HepG2 (cell line): ENCODE data around the gene DALRD3. TPM values are rescaled to one million over a fixed set of nuclear protein-coding genes. Genes with fewer than 3 reads are reported as not detected.
A peak's percentile ranks its signal among the peaks of the same experiment; 100 is the strongest.

Experiments used
- ATAC-seq: fragments of 200-7000 bp; cut with Tn5 transposase; 3 replicates; pipeline ENCODE4 v1.9.1; 2020; ENCODE audit warnings: mild to moderate bottlenecking, moderate library complexity
- BruUV-seq: library from RNA; stranded (reverse); fragments of 400-500 nt; replicated peaks from 2 replicates; lab custom pipeline; 2021; lab: Mats Ljungman, UMichigan
- CTCF ChIA-PET: fragments of 300-600 bp; formaldehyde crosslinking; extraction: SDS; loops from one replicate; lab custom pipeline; 2021; ENCODE audit warnings: low total read pairs, inconsistent platforms, low intra/inter-chr PET ratio; lab: Yijun Ruan, JAX
- POLR2A ChIA-PET: fragments of 350-600 bp; sonication (Branson Sonifier 250); formaldehyde crosslinking; loops from one replicate; lab custom pipeline; 2020; ENCODE audit warnings: antibody characterized with exemption, inconsistent platforms; lab: Yijun Ruan, JAX
- DNase-seq: peaks from one replicate; pipeline ENCODE4 v3.0.0-alpha.2; 2015; ENCODE audit warnings: low spot score
- FAIRE-seq: peaks from 3 replicates; lab custom pipeline; 2011; peaks lifted over from hg19 to GRCh38; lab: Jason Lieb, UNC
- H2AFZ ChIP-seq: one replicate; pipeline ENCODE4 v1.6.1; 2011; ENCODE audit warnings: low read length, inconsistent platforms
- H3K27ac ChIP-seq: fragments of 300-600 bp; 3 replicates; pipeline ENCODE4 v1.8.0; 2011; ENCODE audit warnings: mixed run types, mild to moderate bottlenecking, mixed read lengths, low read length, inconsistent platforms; ENCODE audit not compliant: insufficient read depth; ENCODE audit errors: extremely low read length
- H3K27me3 ChIP-seq, 2 experiments: fragments of 200-600 bp in 1 of 2; 2 replicates in 1 of 2; 3 replicates in 1 of 2; pipeline versions ENCODE4 v1.6.0 to v1.8.0; 2011; ENCODE audit warnings: low read length in 2 of 2, mild to moderate bottlenecking in 2 of 2, moderate library complexity in 2 of 2, inconsistent platforms in 1 of 2; ENCODE audit not compliant: insufficient read depth in 2 of 2, control insufficient read depth in 1 of 2
- H3K36me3 ChIP-seq, 2 experiments: fragments of 200-600 bp in 1 of 2; replicated peaks in 1 of 2; 2 replicates in 1 of 2; 3 replicates in 1 of 2; pipeline versions ENCODE4 v1.5.1 to v1.8.0; 2011; ENCODE audit warnings: low read length in 2 of 2, inconsistent platforms in 1 of 2; ENCODE audit not compliant: insufficient read depth in 2 of 2, control insufficient read depth in 1 of 2
- H3K4me1 ChIP-seq: 2 replicates; pipeline ENCODE4 v1.5.1; 2012; ENCODE audit warnings: low read length, inconsistent platforms; ENCODE audit not compliant: insufficient read depth
- H3K4me2 ChIP-seq: 2 replicates; pipeline ENCODE4 v1.6.0; 2011; ENCODE audit warnings: low read depth, low read length, inconsistent platforms
- H3K4me3 ChIP-seq, 3 experiments: fragments of 200-600 bp in 1 of 3; sonication (generic), shearing (Covaris generic) in 1 of 3; replicated peaks in 1 of 3; 2 replicates each; pipeline ENCODE4 v1.5.1; 2011 to 2016; ENCODE audit warnings: low read length in 3 of 3, inconsistent platforms in 2 of 3, low read depth in 2 of 3, mild to moderate bottlenecking in 2 of 3, control low read depth in 1 of 3, mixed read lengths in 1 of 3; ENCODE audit not compliant: insufficient read depth in 1 of 3
- H3K79me2 ChIP-seq: one replicate; pipeline ENCODE4 v1.6.1; 2011; ENCODE audit warnings: low read length, inconsistent platforms; ENCODE audit not compliant: insufficient read depth
- H3K9ac ChIP-seq: 2 replicates; pipeline ENCODE4 v1.6.0; 2011; ENCODE audit warnings: mild to moderate bottlenecking, low read depth, low read length, inconsistent platforms; ENCODE audit not compliant: insufficient read depth
- H3K9me3 ChIP-seq: 2 replicates; pipeline ENCODE4 v1.5.1; 2012; ENCODE audit warnings: mild to moderate bottlenecking, low read length
- H4K20me1 ChIP-seq: 2 replicates; pipeline ENCODE4 v1.6.0; 2011; ENCODE audit warnings: inconsistent platforms, mild to moderate bottlenecking, low read length, moderate library complexity; ENCODE audit not compliant: insufficient read depth
- ATF4 ChIP-seq, 2 experiments: fragments of 450-650 bp in 1 of 2; sonication (generic) in 1 of 2; formaldehyde crosslinking; IDR thresholded peaks; 2 replicates each; pipeline versions ENCODE4 v1.5.0 to v1.8.0; 2020 to 2022; ENCODE audit warnings: mild to moderate bottlenecking in 1 of 2, missing genetic modification reagents in 1 of 2
- BRD4 ChIP-seq: sonication (generic); formaldehyde crosslinking; IDR thresholded peaks from 2 replicates; pipeline ENCODE4 v1.4.0; 2020; ENCODE audit warnings: missing genetic modification reagents
- CREM ChIP-seq, 2 experiments: sonication (generic) in 1 of 2; formaldehyde crosslinking in 1 of 2; IDR thresholded peaks; 2 replicates each; pipeline versions ENCODE4 v1.4.0 to v1.6.1; 2016 to 2020; ENCODE audit warnings: antibody characterized with exemption in 1 of 2, mild to moderate bottlenecking in 1 of 2, missing genetic modification reagents in 1 of 2
- DNMT1 ChIP-seq: sonication (generic); formaldehyde crosslinking; IDR thresholded peaks from 2 replicates; pipeline ENCODE4 v1.5.1; 2020; ENCODE audit warnings: mild to moderate bottlenecking, missing genetic modification reagents
- FOXM1 ChIP-seq: sonication (generic); formaldehyde crosslinking; IDR thresholded peaks from 2 replicates; pipeline ENCODE4 v1.5.0; 2020; ENCODE audit warnings: missing genetic modification reagents
- FOXO4 ChIP-seq: sonication (generic); formaldehyde crosslinking; conservative IDR thresholded peaks from 2 replicates; pipeline ENCODE4 v1.8.1; 2023; ENCODE audit warnings: missing genetic modification reagents
- KDM5A ChIP-seq: fragments of 200-600 bp; sonication (generic); IDR thresholded peaks from 2 replicates; pipeline ENCODE4 v1.7.0; 2018; ENCODE audit warnings: antibody characterized with exemption, mild to moderate bottlenecking, low read length, borderline replicate concordance
- KLF12 ChIP-seq: sonication (generic); formaldehyde crosslinking; IDR thresholded peaks from 2 replicates; pipeline ENCODE4 v1.4.0; 2020; ENCODE audit warnings: missing genetic modification reagents, borderline replicate concordance
- MED1 ChIP-seq: sonication (generic); formaldehyde crosslinking; IDR thresholded peaks from 2 replicates; pipeline ENCODE4 v1.4.0; 2020; ENCODE audit warnings: missing genetic modification reagents
- NFYB ChIP-seq: sonication (generic); formaldehyde crosslinking; IDR thresholded peaks from 2 replicates; pipeline ENCODE4 v1.4.0; 2020; ENCODE audit warnings: missing genetic modification reagents
- NR2C2 ChIP-seq: sonication (generic); formaldehyde crosslinking; IDR thresholded peaks from 2 replicates; pipeline ENCODE4 v1.4.0; 2020; ENCODE audit warnings: missing genetic modification reagents, mild to moderate bottlenecking, moderate library complexity, borderline replicate concordance
- NR2F2 ChIP-seq: IDR thresholded peaks from 2 replicates; pipeline ENCODE4 v1.6.1; 2012; ENCODE audit warnings: low read depth, inconsistent platforms, borderline replicate concordance
- PAF1 ChIP-seq: IDR thresholded peaks from 2 replicates; pipeline ENCODE4 v1.6.1; 2016; ENCODE audit warnings: missing genetic modification reagents, missing compliant biosample characterization
- PHF20 ChIP-seq: sonication (generic); formaldehyde crosslinking; IDR thresholded peaks from 2 replicates; pipeline ENCODE4 v1.5.0; 2020; ENCODE audit warnings: mild to moderate bottlenecking, missing genetic modification reagents
- SOX13 ChIP-seq, 3 experiments: fragments of 450-650 bp in 1 of 3; sonication (generic) in 1 of 3; formaldehyde crosslinking in 1 of 3; IDR thresholded peaks in 2 of 3; conservative IDR thresholded peaks in 1 of 3; 2 replicates each; pipeline versions ENCODE4 v1.5.0 to v1.6.1; 2016 to 2020; ENCODE audit warnings: antibody characterized with exemption in 1 of 3, mild to moderate bottlenecking in 1 of 3, missing compliant biosample characterization in 1 of 3, missing genetic modification reagents in 1 of 3, moderate library complexity in 1 of 3
- TAF1 ChIP-seq: sonication (generic); formaldehyde crosslinking; IDR thresholded peaks from 2 replicates; pipeline ENCODE4 v1.4.0; 2020; ENCODE audit warnings: missing genetic modification reagents
- TBX2 ChIP-seq: sonication (generic); formaldehyde crosslinking; IDR thresholded peaks from 2 replicates; pipeline ENCODE4 v1.5.0; 2020; ENCODE audit warnings: missing genetic modification reagents, mild to moderate bottlenecking, borderline replicate concordance
- ZFP90 ChIP-seq: sonication (generic); formaldehyde crosslinking; IDR thresholded peaks from 2 replicates; pipeline ENCODE4 v1.8.0; 2022; ENCODE audit warnings: missing genetic modification reagents, mild to moderate bottlenecking, inconsistent platforms, borderline replicate concordance
- ZNF598 ChIP-seq: sonication (generic); formaldehyde crosslinking; IDR thresholded peaks from 2 replicates; pipeline ENCODE4 v1.5.1; 2020; ENCODE audit warnings: mild to moderate bottlenecking, missing genetic modification reagents, borderline replicate concordance
- ZNF670 ChIP-seq: sonication (generic); formaldehyde crosslinking; IDR thresholded peaks from 2 replicates; pipeline ENCODE4 v1.8.0; 2022; ENCODE audit warnings: mild to moderate bottlenecking, missing genetic modification reagents, borderline replicate concordance
- ZSCAN25 ChIP-seq: sonication (generic); formaldehyde crosslinking; IDR thresholded peaks from 2 replicates; pipeline ENCODE4 v1.8.0; 2022; ENCODE audit warnings: mild to moderate bottlenecking, missing genetic modification reagents
- WGBS: methylation state at CpG from one replicate; pipeline ENCODE4 v1.1.6; 2017; ENCODE audit warnings: low lambda C conversion rate; 5-methylcytosine and 5-hydroxymethylcytosine counted together
- in situ Hi-C: cut with HindIII; loops from 2 replicates; pipeline ENCODE4 v1.10.0; 2017; ENCODE audit warnings: low pct_unique_long_range_greater_than_20kb; ENCODE audit not compliant: extremely low pct_ligation_motif_present
- intact Hi-C: fragments of 100-400 bp; cut with micrococcal nuclease; formaldehyde crosslinking; loops from one replicate; pipeline ENCODE4 v1.10.0; 2022; ENCODE audit not compliant: unreplicated experiment
- polyA plus RNA-seq, 8 experiments: library from polyadenylated mRNA; depleted of rRNA in 3 of 8; stranded (reverse) in 7 of 8; unstranded in 1 of 8; fragments of >200 nt; fragmentation: Illumina TruSeq in 4 of 8; extraction: Trizol in 4 of 8; gene quantifications; 2 replicates each; pipeline versions ENCODE4 v1.2.1 to v1.2.3, GENCODE V29; 2011 to 2016; ENCODE audit warnings: low read depth in 4 of 8, missing spikeins in 1 of 8, mixed read lengths in 1 of 8; ENCODE audit not compliant: insufficient read depth in 1 of 8
- total RNA-seq, 5 experiments: library from RNA; depleted of rRNA; stranded (reverse); fragments of >200 nt; fragmentation: Illumina TruSeq; extraction: Trizol; gene quantifications; 2 replicates each; pipeline ENCODE4 v1.2.3, GENCODE V29; 2016; ENCODE audit warnings: low read depth in 1 of 5

The DALRD3 gene
- total and polyA plus RNA-seq, 2 of the 13 experiments (the other 11 are each of a cell fraction or from before 2014, with no cell fraction given): 19.9 to 36.5 TPM

- TF ChIP-seq CREM (IDR thresholded peaks at IDR 0.05): 0 out of 2 replicates have a peak, but pooled peaks have one; percentile 14
- TF ChIP-seq CREM (CRISPR knock-in tag; IDR thresholded peaks at IDR 0.05): no peak
- TF ChIP-seq KDM5A: peak; percentile 8; the same call in 1 of the 2 replicates
- TF ChIP-seq PHF20: 0 out of 2 replicates have a peak, but pooled peaks have one; percentile 67
- peak; percentile 9; the same call in 1 of the 2 replicates for TF ChIP-seq NR2C2
- TF ChIP-seq SOX13 (IDR thresholded peaks at IDR 0.05): peak; percentile 18; the same call in 1 of the 2 replicates
- TF ChIP-seq SOX13 (CRISPR knock-in tag; conservative IDR thresholded peaks at IDR 0.05 in 1 of 2, IDR thresholded peaks at IDR 0.05 in 1 of 2): no peak
- 0 out of 2 replicates have a peak, but pooled peaks have one; percentile 18 for TF ChIP-seq ZNF670 (CRISPR knock-in tag)
Observed at GRCh38 chr3:49018707-49019006, 277 bp upstream of the DALRD3 start (continued).

GRCh38 chr3:49017229-49017970 is 980 bp downstream of the DALRD3 start:
- peak overlapping the region; percentile 55 for H3K27ac ChIP-seq
- peaks cover 20% of the 10 kb centered on the region for H3K79me2 ChIP-seq
- peaks cover 19% of the 10 kb centered on the region; the same call in 1 of the 2 replicates for H4K20me1 ChIP-seq
- no peaks in the 10 kb centered on the region; a peak in 1 of 5 replicates for H3K27me3 ChIP-seq
- CTCF ChIA-PET: no interaction called here
- ATAC-seq (peak; percentile 0), FAIRE-seq (no peak), DNase-seq (no peak)
- H2AFZ ChIP-seq: no peak overlapping the region
- peaks cover 23% of the 10 kb centered on the region for H3K4me1 ChIP-seq
- intact Hi-C loops: no loop called here
- BruUV-seq: no TSS peak
- H3K4me3 ChIP-seq: peak overlapping the region; percentile 68 to 96 (median 84)
- H3K4me2 ChIP-seq: peak overlapping the region; percentile 89
- H3K36me3 ChIP-seq: peaks cover 15 to 38% of the 10 kb centered on the region in 2 experiments
- 67% methylated on average over 1 of the region's 23 CpGs for WGBS
- H3K9me3 ChIP-seq: no peaks in the 10 kb centered on the region
- POLR2A ChIA-PET: interaction anchor here (2.0 to 11.1 kb wide), 3 partner anchors 8 to 77 kb away, joined by 10 to 280 read pairs (median 10); partner anchors contain the start of genes IMPDH2, QRICH1 and WDR6
- in situ Hi-C loops: no loop called here
- H3K9ac ChIP-seq: peak overlapping the region; percentile 73
- no peak for TF ChIP-seq NR2F2
- TF ChIP-seq MED1 (CRISPR knock-in tag): 0 out of 2 replicates have a peak, but pooled peaks have one; percentile 17
- TF ChIP-seq TBX2 (CRISPR knock-in tag): no peak
- 0 out of 2 replicates have a peak, but pooled peaks have one; percentile 10 for TF ChIP-seq ZFP90 (CRISPR knock-in tag)
- no peak for TF ChIP-seq TAF1 (CRISPR knock-in tag)
- 0 out of 2 replicates have a peak, but pooled peaks have one; percentile 29 for TF ChIP-seq BRD4 (CRISPR knock-in tag)
- no peak for TF ChIP-seq FOXM1 (CRISPR knock-in tag)
- no peak for TF ChIP-seq DNMT1 (CRISPR knock-in tag)
- no peak for TF ChIP-seq NFYB (CRISPR knock-in tag)
- no peak for TF ChIP-seq ZNF598 (CRISPR knock-in tag)
- 0 out of 2 replicates have a peak, but pooled peaks have one; percentile 2 for TF ChIP-seq PAF1
- no peak for TF ChIP-seq ZSCAN25 (CRISPR knock-in tag)
- TF ChIP-seq KLF12 (CRISPR knock-in tag): 0 out of 2 replicates have a peak, but pooled peaks have one; percentile 26
- no peak for TF ChIP-seq ATF4 (CRISPR knock-in tag; IDR thresholded peaks at IDR 0.05)
- 0 out of 2 replicates have a peak, but pooled peaks have one; percentile 87 for TF ChIP-seq FOXO4
